ES-I3 (cell line): Measurements from ENCODE around the gene ERLIN1.
"Not testable (repeated sequence)": the region's sequence is repeated elsewhere in the genome, so short reads cannot be mapped to it uniquely, and the experiment has no call there.

ENCODE experiments used
- H3K36me3 ChIP-seq: 2 replicates; pipeline ENCODE4 v1.6.1; 2013; ENCODE audit warnings: mild to moderate bottlenecking, low read length, control low read depth, moderate library complexity; ENCODE audit not compliant: insufficient read depth
- H3K4me1 ChIP-seq: 2 replicates; pipeline ENCODE4 v1.6.1; 2013; ENCODE audit warnings: mild to moderate bottlenecking, control low read depth, low read length; ENCODE audit not compliant: insufficient read depth
- H3K9ac ChIP-seq: 2 replicates; pipeline ENCODE4 v1.6.1; 2013; ENCODE audit warnings: low read depth, mild to moderate bottlenecking, low read length, moderate library complexity
- H3K9me3 ChIP-seq: 2 replicates; pipeline ENCODE4 v1.6.1; 2013; ENCODE audit warnings: mild to moderate bottlenecking, low read length, moderate library complexity; ENCODE audit not compliant: control insufficient read depth, insufficient read depth

The ERLIN1 gene

DNA sequence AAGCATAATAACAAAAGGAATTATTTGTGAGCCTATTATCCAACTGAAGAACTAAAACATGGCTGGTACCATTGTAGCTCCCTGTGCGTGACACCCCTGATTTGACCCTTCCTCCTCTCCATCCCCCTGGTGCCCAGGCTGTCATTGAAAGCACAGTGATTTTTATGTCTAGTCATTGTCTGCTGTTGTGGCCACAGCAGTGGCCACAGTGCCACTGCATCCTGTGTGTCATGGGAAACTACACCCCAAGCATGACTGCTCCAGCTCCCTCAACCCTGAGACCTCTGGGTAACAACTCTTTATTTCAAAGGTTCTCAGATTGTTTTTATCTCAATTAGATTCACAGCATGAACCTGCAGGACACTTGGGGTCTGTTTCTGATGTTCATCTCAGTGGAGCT lies 52.0 kb downstream of the ERLIN1 start:
- Histone ChIP-seq H3K36me3 (no peaks in the 10 kb centered on the region), H3K4me1 (no peaks in the 10 kb centered on the region), H3K9me3 (peaks cover 3% of the 10 kb centered on the region; the same call in 1 of the 2 replicates), H3K9ac (no peak overlapping the region)

- no peaks in the 10 kb centered on the region for H3K9me3 ChIP-seq
- no peak overlapping the region for H3K9ac ChIP-seq
- no peaks in the 10 kb centered on the region for H3K4me1 ChIP-seq
- H3K36me3 ChIP-seq: no peaks in the 10 kb centered on the region
Observed at GRCh38 chr10:100132427-100132826, 53.4 kb downstream of the ERLIN1 start.

DNA sequence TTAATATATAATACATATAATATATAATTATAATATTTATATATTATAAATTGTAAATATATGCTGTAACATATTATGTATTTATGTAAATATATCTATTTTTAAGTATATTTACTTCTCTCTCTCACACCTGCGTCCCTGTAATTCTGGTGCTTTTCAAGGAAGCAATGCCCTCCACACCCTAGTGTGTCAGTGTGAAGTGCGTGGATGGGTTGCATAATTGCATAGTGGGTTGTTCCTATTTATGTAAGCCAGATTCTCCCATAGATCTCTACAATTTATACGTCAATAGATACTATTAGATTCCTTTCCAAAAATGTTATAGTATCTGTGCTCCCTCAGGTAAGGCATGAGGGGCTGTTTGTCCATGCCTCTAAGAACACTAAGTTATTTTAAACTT lies 54.3 kb downstream of the ERLIN1 start:
- no peaks in the 10 kb centered on the region for H3K36me3 ChIP-seq
- no peaks in the 10 kb centered on the region for H3K4me1 ChIP-seq
- H3K9me3 ChIP-seq: no peaks in the 10 kb centered on the region
- H3K9ac ChIP-seq: no peak overlapping the region

- H3K36me3 ChIP-seq: no peaks in the 10 kb centered on the region
- no peak overlapping the region for H3K9ac ChIP-seq
- H3K4me1 ChIP-seq: no peaks in the 10 kb centered on the region
- H3K9me3 ChIP-seq: no peaks in the 10 kb centered on the region
Observed at GRCh38 chr10:100130831-100131230, 55.0 kb downstream of the ERLIN1 start.

DNA sequence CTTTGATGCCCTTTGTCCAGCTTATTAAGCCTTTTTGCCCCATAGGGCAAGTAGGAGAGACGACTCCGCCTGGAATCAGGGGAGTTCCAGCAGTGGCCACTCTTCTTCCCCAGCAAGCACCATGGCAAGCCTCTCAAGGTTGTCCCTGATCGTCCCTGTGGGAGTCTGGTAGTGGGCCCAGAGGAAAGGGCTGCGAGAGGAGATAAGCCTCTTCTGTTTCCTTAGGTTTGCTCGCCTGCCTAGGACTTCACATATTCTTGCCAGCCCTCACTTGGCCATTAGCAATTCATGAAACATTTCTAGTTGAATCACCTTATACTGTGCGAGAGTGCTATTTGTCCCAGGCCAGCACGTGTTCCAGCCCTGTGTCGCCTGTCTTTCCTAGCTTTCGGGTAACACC lies 56.4 kb downstream of the ERLIN1 start:
- no peak overlapping the region for H3K9ac ChIP-seq
- H3K36me3 ChIP-seq: no peaks in the 10 kb centered on the region

GRCh38 chr10:100128951-100129350 lies 56.9 kb downstream of the ERLIN1 start:
- no peak overlapping the region for H3K9ac ChIP-seq
- H3K4me1 ChIP-seq: no peaks in the 10 kb centered on the region
- H3K36me3 ChIP-seq: no peaks in the 10 kb centered on the region
- H3K9me3 ChIP-seq: no peaks in the 10 kb centered on the region

More for the DNA sequence above, 56.4 kb downstream of the ERLIN1 start:
- Histone ChIP-seq H3K9me3 (no peaks in the 10 kb centered on the region), H3K4me1 (no peaks in the 10 kb centered on the region)

DNA sequence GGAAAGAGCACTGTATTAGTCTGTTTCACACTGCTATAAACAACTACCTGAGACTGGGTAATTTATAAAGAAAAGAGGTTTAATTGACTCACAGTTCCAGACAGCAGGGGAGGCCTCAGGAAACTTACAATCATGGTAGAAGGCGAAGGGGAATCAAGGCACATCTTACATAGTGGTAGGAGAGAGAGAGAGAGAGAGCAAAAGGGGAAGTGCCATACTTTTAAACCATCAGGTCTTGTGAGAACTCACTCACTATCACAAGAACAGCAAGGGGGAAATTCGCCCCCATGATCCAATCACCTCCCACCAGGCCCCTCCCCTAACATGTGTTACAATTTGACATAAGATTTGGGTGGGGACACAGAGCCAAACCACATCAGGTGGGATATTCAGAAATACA lies 60.5 kb downstream of the ERLIN1 start:
- H3K4me1 ChIP-seq, H3K9me3 ChIP-seq, H3K9ac ChIP-seq, H3K36me3 ChIP-seq: not testable (repeated sequence)

DNA sequence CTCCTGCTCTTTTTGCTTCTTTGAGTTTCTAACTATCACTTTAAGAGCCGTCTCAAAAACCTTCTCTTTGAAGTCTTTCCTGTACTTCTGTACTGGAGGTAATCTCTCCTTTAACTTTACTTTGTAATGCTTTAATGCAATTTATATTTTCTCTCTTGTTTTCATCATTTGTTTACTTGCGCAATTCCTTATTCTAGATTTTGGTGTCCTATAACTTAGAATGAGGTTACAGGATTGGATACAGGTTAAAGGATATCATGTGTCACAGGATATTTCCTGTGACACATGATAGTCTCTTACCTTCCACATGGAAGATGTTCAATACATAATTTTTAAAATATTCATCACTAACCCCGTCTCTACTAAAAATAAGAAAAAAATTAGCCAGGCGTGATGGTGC lies 61.7 kb downstream of the ERLIN1 start:
- Histone ChIP-seq H3K9me3 (no peaks in the 10 kb centered on the region), H3K4me1 (no peaks in the 10 kb centered on the region), H3K36me3 (no peaks in the 10 kb centered on the region), H3K9ac (no peak overlapping the region)

GRCh38 chr10:100122780-100123179 lies 63.0 kb downstream of the ERLIN1 start:
- H3K9ac ChIP-seq: no peak overlapping the region

DNA sequence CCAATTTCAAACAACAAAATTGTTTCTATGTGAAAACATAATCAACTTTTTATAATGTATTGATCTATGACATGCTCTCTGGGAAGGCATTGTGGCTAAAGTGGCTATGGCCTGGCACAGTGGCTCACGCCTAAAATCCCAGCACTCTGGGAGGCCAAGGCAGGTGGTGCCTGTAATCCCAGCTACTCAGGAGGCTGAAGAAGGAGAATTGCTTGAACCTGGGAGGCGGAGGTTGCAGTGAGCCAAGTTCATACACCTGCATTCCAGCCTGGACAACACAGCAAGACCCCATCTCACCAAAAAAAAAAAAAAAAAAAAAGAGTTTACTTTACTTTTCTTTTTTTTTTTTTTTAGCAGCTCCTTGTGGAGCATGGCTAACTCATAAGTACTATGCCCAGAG lies 65.3 kb downstream of the ERLIN1 start:
- H3K36me3 ChIP-seq: no peaks in the 10 kb centered on the region
- no peak overlapping the region for H3K9ac ChIP-seq
- no peaks in the 10 kb centered on the region for H3K4me1 ChIP-seq
- no peaks in the 10 kb centered on the region for H3K9me3 ChIP-seq

More at GRCh38 chr10:100122780-100123179, 63.0 kb downstream of the ERLIN1 start:
- Histone ChIP-seq H3K36me3 (no peaks in the 10 kb centered on the region), H3K9me3 (no peaks in the 10 kb centered on the region), H3K4me1 (no peaks in the 10 kb centered on the region)

GRCh38 chr10:100119726-100120125 lies 66.1 kb downstream of the ERLIN1 start:
- no peak overlapping the region for H3K9ac ChIP-seq

GRCh38 chr10:100114976-100115770 lies 70.7 kb downstream of the ERLIN1 start:
- Histone ChIP-seq H3K36me3 (no peaks in the 10 kb centered on the region), H3K9me3 (no peaks in the 10 kb centered on the region), H3K9ac (peak overlapping the region; percentile 15; the same call in 1 of the 2 replicates), H3K4me1 (no peaks in the 10 kb centered on the region)

More at GRCh38 chr10:100119726-100120125, 66.1 kb downstream of the ERLIN1 start:
- no peaks in the 10 kb centered on the region for H3K9me3 ChIP-seq
- H3K36me3 ChIP-seq: no peaks in the 10 kb centered on the region
- no peaks in the 10 kb centered on the region for H3K4me1 ChIP-seq

DNA sequence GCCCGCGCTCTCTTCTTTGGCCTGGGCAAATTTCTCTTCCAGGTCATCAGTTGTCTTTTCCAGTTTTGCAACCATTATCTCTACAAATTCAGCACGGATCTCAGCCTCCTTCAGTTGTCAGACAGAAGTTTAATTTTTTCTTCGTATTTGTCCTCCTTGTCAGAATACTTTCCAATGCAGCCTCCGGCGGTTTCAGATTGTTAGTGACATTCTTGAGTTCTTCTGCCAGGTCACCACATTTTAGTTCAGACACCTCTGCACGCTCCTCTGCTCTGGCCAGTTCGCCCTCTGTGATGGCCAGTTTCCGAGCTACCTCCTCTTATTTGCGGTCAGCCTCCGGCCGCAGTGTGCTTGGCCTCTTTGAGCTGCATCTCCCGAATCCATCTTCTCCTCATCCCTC lies 71.4 kb downstream of the ERLIN1 start:
- H3K36me3 ChIP-seq: no peaks in the 10 kb centered on the region
- no peaks in the 10 kb centered on the region; the same call in 1 of the 2 replicates for H3K4me1 ChIP-seq
- no peaks in the 10 kb centered on the region for H3K9me3 ChIP-seq
- H3K9ac ChIP-seq: peak overlapping the region; percentile 15; the same call in 1 of the 2 replicates

DNA sequence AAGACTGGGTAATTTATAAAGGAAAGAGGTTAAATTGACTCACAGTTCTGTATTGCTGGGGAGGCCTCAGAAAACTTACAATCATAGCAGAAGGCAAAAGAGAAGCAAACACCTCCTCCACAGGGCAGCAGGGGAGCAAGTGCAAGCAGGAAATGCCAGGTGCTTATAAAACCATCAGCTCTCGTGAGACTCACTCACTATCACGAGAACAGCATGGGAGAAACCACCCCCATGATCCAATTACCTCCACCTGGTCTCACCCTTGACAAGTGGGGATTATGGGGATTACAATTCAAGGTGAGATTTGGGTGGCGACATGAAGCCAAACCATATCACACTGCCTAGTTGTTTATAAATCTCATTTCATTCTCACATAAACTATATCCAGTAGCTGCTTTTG lies 76.2 kb downstream of the ERLIN1 start:
- H3K36me3 ChIP-seq: no peaks in the 10 kb centered on the region
- no peaks in the 10 kb centered on the region; the same call in 1 of the 2 replicates for H3K9me3 ChIP-seq
- H3K4me1 ChIP-seq: no peaks in the 10 kb centered on the region; the same call in 1 of the 2 replicates
- no peak overlapping the region for H3K9ac ChIP-seq

DNA sequence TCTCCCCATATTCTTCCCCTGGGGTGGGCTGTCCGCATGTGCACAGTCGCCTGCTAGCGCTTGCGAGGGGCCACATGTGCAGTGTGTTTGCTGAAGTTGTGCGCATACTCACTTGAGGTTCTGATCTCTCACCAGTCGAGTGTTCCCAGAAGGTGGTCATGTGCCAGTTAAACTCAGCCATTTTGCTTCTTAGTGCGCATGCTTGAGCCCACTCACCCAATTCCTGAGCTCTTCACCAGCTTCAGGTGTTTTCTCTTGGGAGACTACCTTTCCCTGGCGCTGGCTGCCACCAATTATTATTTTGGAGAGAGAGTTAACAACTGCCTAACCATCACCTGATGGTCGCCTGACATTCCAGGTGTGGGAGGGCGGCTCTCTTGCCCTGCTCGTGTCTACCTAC lies 79.0 kb downstream of the ERLIN1 start:
- H3K9me3 ChIP-seq: no peaks in the 10 kb centered on the region; the same call in 1 of the 2 replicates
- H3K4me1 ChIP-seq: no peaks in the 10 kb centered on the region; the same call in 1 of the 2 replicates
- no peak overlapping the region for H3K9ac ChIP-seq
- H3K36me3 ChIP-seq: no peaks in the 10 kb centered on the region
